NK-92 (cell line): Measurements from ENCODE around the gene LRRC8E.
"Not testable (repeated sequence)": the region's sequence is repeated elsewhere in the genome, so short reads cannot be mapped to it uniquely, and the experiment has no call there.

Source experiments
- DNase-seq: peaks from one replicate; lab custom pipeline; 2025; ENCODE audit not compliant: unreplicated experiment; lab: John Stamatoyannopoulos, UW

LRRC8E gene

DNA sequence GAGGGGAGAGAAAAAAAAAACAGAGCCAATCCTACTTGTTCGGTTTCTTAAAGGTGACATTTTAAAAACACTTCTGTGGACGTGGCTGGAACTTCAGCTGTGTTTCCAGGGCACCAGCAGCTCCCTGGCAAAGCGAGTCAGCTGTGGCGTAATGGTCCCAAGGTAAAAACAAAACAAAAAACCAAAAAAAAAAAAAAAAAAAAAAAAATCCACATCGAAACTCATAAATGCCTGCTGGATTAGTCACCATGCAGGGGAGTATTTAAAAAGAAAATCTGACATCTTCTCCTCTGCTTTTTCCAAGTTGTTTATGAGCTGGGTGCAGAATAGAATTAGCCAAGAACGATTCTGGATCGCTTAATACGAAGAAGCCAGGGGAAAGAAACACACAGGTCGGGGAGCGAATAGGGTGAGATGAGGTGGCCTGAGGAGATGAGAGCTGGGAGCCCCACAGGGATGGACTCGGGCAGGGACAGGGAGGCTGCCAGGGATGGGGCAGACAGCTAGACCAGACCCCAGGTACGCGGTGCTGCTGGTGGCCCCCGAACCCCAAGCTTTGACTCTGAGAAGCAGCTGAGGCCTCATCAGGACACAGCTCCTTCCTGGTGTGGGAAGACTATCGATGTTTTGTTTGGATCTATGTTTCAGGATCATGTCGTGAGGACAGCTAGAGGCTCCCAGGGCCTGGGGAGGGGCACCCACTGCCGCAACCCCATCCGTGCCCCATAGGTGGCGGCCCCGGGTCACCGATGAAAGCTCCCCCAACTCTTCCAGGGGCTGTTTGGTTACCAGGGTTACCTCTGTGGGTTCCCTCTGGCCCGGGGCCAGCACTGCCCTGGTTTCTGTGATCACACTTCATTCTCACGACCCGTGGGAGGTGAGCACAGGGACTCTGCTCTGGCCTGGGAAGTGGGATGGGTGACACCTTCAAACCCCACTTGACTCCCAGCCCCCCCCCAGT, 40.7 kb downstream of the LRRC8E start:
- DNase-seq = no peak

DNA sequence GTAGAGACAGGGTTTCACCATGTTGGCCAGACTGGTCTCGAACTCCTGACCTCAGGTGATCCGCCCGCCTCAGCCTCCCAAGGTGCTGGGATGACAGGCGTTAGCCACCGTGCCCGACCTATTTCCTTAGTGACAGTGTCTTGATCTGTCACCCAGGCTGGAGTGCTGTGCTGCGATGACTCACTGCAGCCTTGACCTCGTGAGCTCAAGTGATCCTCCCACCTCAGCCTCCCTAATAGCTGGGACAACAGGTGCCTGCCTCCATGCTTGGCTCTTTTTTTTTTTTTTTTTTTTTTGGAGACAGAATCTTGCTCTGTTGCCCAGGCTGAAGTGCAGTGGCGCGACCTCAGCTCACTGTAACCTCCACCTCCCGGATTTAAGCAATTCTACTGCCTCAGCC, 41.7 kb downstream of the LRRC8E start:
- DNase-seq = not testable (repeated sequence)

- no peak for DNase-seq
Observed at GRCh38 chr19:7930765-7931164, 42.5 kb downstream of the LRRC8E start.

DNA sequence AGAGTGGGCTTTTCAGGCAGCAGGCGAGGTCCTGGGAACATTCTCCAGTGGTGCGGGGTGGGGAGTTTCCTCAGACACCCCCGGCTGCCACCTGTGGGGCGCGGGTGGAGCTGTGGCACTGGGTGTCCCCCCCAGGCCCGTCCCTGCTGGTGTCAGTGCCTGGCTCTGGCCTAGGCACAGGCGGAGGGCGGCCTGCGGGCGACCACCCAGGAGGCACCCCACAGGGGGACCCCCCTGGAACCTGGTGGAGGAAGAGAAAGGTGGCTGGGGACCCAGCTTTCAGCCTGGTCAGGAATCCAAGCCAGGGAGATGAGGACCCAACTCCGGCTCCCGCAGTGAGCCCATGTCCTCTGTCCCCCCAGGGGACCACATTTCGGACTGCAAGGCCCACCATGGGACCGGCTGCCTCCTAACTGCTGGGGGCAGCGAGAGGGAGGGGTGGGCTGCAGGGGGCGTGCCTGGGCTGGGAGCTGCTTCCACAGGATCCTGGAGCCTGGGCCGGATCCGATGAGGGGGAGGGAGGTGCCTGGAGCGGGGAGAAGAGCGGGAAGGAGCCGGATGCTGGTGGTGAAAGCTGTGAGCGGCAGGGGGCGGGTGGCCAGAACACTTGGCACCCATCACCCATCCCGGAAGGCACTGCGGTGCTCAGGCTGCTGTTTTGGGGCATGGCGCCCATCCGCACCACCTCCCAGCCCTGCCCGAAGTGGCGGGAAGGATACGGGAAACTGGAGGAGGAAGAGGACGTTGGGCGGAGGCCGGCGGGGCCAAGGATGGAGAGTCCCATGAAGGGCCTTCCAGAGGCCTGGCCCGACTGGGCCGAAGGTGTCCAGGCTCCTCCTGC, 43.1 kb downstream of the LRRC8E start:
- no peak for DNase-seq

- DNase-seq = no peak
Observed at GRCh38 chr19:7932276-7932929, 44.1 kb downstream of the LRRC8E start.

DNA sequence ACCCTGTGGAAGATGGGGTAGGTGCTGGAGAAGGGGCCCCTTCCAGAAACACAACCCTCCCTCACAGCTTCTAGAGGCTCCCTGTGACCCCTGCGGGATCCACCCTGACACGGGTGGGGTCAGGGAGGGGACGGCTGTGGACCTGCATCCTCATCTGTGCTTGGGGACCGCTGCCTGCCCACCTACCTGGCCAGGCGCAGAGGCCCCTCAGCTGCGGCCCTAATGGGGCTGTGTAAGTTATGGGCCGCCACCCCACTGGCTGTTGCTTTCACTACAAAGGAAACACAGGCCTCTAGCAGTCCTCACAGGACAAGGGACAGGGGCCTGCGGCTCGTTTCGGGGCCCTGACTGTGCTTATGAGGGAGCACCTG, 44.6 kb downstream of the LRRC8E start:
- DNase-seq = no peak

GRCh38 chr19:7933411-7933810, 45.1 kb downstream of the LRRC8E start:
- DNase-seq = no peak

DNA sequence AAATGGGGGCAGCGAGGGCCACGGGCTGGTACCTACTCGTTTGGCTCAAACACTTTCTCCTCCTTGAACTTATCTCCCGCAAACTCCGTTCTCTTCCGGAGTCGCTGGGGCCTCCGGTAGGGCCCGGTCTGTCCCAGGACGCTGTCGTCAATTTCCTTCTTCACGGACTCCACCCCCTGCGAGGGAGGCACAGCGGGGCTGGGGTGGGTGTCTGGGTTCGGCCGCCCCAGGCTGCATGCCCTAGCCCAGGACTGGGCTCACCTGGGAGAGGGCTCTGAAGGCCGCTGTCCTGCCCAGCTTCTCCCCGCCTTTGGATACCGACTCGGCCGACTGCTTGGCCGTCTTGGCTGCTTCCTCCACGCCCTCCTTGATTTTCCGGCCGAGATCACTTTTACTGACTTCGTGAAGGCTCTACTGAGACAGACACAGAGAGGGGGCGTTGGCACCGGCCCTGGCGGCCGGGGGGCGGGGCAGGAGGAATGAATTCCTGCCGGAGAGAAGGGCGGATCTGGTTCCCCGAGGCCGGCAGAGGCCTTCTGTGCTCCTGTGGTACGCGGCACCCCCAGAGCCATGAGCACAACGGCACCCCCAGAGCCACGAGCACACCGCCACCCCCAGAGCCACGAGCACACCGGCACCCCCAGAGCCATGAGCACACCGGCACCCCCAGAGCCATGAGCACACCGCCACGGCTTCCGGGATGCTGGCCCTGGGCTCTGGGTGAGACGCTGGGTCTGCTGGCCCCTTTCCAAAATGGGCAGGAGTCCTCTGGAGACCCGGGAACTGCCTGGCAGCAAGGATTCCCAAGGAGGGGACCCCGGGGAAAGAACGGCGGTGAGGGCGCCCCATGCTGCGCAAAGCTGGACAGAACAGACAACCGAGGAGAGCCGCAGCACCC, 45.8 kb downstream of the LRRC8E start:
- no peak for DNase-seq

- DNase-seq = no peak
Observed at GRCh38 chr19:7934766-7935165, 46.5 kb downstream of the LRRC8E start.

DNA sequence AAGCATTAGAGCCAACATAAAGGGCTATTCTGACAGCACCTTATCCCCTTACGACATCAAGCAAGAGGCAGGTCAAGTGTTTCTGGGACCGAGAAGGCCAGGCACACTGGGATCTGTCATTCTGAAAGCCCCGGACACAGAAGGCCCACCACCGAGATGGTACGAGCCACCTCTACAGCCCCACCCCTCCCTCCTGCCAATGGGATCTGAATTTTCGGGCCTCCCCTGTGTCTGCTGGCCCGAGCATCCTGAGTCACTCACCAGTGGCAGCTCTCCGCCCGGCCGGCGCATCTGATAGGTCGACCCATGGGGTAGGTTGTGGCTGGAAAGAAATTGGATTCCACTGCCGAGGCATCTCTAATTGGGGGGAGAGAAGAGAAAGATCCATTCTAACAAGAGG, 52.5 kb downstream of the LRRC8E start:
- DNase-seq = no peak

GRCh38 chr19:7941895-7942596, 53.7 kb downstream of the LRRC8E start:
- no peak for DNase-seq

DNA sequence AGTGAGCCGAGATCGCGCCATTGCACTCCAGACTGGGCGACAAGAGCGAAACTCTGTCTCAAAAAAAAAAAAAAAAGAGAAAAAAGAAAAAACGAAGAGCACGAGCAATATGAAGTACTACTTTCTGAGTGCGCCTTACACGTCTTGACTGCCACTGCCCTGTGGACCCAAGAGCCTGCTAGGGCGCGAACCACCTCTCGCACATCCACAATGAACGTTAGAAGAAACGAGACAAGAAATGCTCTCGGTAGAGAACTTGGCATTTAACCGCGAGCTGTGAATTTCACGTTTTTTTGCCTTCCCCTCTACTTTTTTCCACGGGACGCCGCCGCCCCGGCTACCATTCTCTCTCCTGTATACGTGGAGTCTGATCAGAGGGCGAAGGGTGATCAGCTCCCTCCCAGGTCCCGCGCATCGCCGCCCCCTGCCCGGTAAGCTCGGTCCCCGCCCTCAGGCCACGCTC, 54.7 kb downstream of the LRRC8E start:
- DNase-seq = no peak

DNA sequence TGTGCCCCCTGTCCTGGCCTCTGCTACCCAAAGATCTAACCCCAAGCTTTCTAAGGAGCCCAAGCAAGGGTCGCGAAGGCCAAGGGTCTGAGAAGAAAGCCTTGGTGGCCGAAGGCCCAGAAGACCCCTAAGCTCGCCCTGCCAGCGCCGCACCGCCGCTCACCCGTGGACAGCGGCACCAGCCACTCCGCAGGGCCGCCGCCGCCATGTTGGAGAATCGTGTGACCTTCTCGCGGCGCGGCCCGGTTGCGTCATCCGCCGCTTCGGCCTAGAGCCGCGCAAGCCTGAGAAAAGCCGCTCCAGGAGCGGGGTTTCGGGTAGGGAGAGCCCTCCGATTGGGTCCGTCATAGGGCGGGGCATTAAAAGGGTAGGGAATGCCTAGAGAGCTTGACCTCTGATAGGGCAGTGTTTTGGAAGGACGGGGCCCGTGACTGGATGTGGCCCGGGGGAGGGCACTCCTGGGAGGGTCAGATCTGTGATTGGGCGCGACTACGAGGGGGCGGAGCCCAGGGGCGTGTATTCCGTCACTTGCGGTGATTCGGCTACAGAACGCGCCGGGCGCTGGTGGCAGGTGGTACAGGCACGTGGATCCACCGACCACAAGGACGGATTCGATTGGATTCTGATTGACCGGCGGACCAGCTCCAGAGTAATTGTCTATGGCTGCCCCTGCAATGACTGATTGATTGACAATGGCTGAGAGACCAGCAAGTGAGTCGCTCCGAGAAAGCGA, 55.3 kb downstream of the LRRC8E start, which contains the start of gene TIMM44:
TSS of gene TIMM44 (minus strand) at position 223 of the 733 bp plus-strand sequence. CDS start at position 208, 15 bp downstream.
- peak; percentile 87 for DNase-seq

DNA sequence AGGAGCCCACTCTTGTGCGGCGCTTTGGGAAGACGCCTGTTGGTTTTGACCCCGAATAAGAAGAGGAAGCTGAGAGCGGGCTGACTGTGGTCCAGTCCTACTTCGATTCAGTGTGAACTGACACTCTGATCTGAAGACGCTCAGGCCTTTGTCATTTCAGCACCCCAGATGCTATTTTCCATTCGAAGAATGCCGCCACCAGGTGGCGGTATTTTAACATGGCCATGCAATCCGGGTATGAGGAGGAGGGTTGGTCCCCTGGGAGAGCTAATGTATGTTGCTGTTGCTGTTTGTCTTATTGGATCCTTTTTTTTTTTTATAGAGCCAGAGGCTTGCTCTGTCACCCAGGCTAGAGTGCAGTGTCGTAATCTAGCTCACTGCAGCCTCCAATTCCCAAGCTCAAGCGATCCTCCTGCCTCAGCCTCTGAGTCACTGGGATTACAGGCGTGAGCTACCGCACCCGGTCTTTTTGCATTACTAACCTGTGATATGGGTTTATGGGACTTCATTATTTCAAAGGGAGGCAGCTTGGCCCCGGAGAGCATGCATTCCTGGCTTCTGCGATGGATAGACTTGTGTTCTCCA, 56.0 kb downstream of the LRRC8E start:
- DNase-seq = no peak

DNA sequence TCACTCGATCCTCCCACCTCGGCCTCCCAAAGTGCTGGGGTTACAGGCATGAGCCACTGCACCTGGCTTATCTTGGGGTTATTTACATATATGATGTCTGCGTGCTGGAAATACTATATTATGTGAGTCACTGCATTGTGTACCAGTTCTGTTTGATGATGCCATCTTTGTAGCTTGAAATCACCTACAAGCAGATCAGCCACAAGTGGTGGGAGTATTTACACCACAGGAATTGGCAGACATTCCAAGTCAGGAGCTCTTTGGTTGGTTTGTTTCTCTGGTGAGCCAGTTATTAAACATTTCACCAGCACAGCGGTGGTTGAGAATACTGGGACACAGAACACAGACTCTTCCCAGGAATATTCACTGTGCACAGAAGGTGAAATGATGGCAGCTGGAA, 59.6 kb downstream of the LRRC8E start:
- DNase-seq = no peak
